Activated CD8-positive, alpha-beta T cell treated with anti-CD3 and anti-CD28 coated beads for 36 hours (primary cell): ENCODE measurements around the gene SEPTIN10. TPM values are rescaled to one million over a fixed set of nuclear protein-coding genes. Genes with fewer than 3 reads are reported as not detected.

Experiments
- ATAC-seq: fragments of 200-7000 bp; cut with Tn5 transposase; one replicate; pipeline ENCODE4 v1.10.0; 2021; ENCODE audit warnings: mild to moderate bottlenecking, moderate library complexity
- CTCF ChIA-PET: fragments of 350-600 bp; sonication (Branson Sonifier 250); formaldehyde crosslinking; loops from one replicate; lab custom pipeline; 2021; ENCODE audit warnings: antibody characterized with exemption; lab: Charles Lee
- POLR2A ChIA-PET: fragments of 350-600 bp; sonication (Branson Sonifier 250); formaldehyde crosslinking; loops from one replicate; lab custom pipeline; 2021; ENCODE audit warnings: antibody characterized with exemption; lab: Charles Lee
- DNase-seq: peaks from one replicate; pipeline ENCODE4 v3.0.0-alpha.2; 2020
- H3K27ac Mint-ChIP-seq: one replicate; pipeline ENCODE4 v1.8.0; 2021; ENCODE audit warnings: mild to moderate bottlenecking, mixed read lengths
- H3K27me3 Mint-ChIP-seq: one replicate; pipeline ENCODE4 v1.8.0; 2021; ENCODE audit warnings: mixed read lengths
- H3K36me3 Mint-ChIP-seq: one replicate; pipeline ENCODE4 v1.8.0; 2021; ENCODE audit warnings: low read depth, mixed read lengths
- H3K4me1 Mint-ChIP-seq: one replicate; pipeline ENCODE4 v1.8.0; 2021; ENCODE audit warnings: low read depth, mixed read lengths
- H3K4me3 Mint-ChIP-seq: one replicate; pipeline ENCODE4 v1.8.0; 2021; ENCODE audit warnings: mild to moderate bottlenecking, moderate library complexity, mixed read lengths
- H3K9me3 Mint-ChIP-seq: one replicate; pipeline ENCODE4 v1.8.0; 2021; ENCODE audit warnings: mixed read lengths
- intact Hi-C: fragments of 100-400 bp; cut with micrococcal nuclease; formaldehyde crosslinking; loops from one replicate; pipeline ENCODE4 v1.10.0; 2022
- total RNA-seq, 2 experiments: library from RNA; stranded (reverse); gene quantifications; one replicate each; pipeline ENCODE4 v1.2.3, GENCODE V29; 2021
- TF ChIP-seq, protein P1 (sequence below): fragments of 200-600 bp; IDR thresholded peaks from one replicate; pipeline ENCODE4 v1.8.0; 2022; ENCODE audit warnings: antibody characterized with exemption, mild to moderate bottlenecking

SEPTIN10 gene
- total RNA-seq, 2 experiments from 2014 or later: 0.49 to 0.86 TPM

DNA sequence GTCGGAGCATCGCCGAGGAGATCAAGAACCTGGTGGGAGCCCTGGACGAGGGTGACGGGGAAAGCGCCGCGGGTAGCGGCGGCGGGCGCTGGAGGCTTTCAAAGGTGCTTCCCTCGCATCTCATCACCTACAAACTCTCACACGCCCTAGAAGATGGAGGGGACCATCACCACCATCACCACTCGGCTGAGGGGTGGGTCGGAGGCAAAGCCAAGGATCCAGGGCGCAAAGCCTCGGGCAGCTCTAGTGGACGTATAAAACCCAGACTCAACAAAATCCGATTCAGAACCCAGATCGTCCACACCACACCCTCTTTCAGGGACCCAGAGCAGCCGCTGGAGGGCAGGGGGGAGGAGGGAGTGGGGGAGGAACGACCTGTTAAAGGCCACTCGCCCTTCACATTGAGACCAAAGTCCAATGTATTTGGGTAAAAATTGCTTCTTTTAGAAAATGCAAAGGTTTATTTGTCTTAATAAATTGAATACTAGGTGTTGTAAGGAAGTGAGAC, 1.9 kb upstream of the SEPTIN10 start:
- peaks cover 8% of the 10 kb centered on the region for H3K4me1 Mint-ChIP-seq
- H3K27me3 Mint-ChIP-seq: peaks cover 60% of the 10 kb centered on the region
- no peak overlapping the region for H3K27ac Mint-ChIP-seq
- POLR2A ChIA-PET: no interaction called here
- H3K4me3 Mint-ChIP-seq: no peak overlapping the region
- CTCF ChIA-PET: no interaction called here
- peaks cover 2% of the 10 kb centered on the region for H3K36me3 Mint-ChIP-seq
- no peak for DNase-seq
- TF ChIP-seq, protein P1, sequence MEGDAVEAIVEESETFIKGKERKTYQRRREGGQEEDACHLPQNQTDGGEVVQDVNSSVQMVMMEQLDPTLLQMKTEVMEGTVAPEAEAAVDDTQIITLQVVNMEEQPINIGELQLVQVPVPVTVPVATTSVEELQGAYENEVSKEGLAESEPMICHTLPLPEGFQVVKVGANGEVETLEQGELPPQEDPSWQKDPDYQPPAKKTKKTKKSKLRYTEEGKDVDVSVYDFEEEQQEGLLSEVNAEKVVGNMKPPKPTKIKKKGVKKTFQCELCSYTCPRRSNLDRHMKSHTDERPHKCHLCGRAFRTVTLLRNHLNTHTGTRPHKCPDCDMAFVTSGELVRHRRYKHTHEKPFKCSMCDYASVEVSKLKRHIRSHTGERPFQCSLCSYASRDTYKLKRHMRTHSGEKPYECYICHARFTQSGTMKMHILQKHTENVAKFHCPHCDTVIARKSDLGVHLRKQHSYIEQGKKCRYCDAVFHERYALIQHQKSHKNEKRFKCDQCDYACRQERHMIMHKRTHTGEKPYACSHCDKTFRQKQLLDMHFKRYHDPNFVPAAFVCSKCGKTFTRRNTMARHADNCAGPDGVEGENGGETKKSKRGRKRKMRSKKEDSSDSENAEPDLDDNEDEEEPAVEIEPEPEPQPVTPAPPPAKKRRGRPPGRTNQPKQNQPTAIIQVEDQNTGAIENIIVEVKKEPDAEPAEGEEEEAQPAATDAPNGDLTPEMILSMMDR: no peak
- H3K9me3 Mint-ChIP-seq: peaks cover 2% of the 10 kb centered on the region
- no peak for ATAC-seq
- intact Hi-C loops: no loop called here

DNA sequence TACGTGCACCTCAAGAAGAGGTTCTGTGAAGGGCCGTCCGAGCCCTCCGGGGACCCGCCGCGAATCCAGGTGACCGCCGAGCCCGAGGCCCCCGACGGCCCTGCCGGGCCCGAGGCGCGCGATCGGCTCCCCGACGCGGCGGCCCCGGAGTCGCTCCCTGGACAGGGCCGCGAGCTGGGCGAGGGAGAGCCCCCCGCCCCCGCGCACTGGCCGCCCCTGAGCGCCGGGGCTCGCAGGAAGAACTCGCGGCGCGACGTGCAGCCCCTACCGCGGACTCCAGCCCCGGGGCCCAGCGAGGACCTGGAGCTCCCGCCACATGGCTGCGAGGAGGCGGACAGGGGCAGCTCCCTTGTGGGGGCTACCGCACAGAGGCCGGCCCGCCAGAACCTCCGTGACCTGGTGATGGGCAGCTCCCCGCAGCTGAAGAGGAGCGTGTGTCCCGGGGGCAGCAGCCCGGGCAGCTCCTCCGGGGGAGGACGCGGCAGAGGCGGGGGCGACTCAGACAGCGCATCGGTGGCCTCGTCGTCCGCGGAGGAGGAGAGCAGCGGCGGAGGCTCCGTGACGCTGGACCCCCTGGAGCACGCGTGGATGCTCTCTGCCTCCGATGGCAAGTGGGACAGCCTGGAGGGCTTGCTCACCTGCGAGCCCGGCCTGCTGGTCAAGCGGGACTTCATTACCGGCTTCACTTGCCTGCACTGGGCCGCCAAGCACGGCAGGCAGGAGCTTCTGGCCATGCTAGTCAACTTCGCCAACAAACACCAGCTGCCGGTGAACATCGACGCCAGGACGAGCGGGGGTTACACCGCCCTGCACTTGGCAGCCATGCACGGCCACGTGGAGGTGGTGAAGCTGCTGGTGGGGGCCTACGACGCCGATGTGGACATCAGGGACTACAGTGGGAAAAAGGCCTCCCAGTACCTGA, 1.2 kb upstream of the SEPTIN10 start:
- ChIA-PET POLR2A (no interaction called here), CTCF (no interaction called here)
- H3K36me3 Mint-ChIP-seq: peaks cover 2% of the 10 kb centered on the region
- ATAC-seq (no peak), DNase-seq (no peak)
- no peak overlapping the region for H3K4me3 Mint-ChIP-seq
- peaks cover 2% of the 10 kb centered on the region for H3K9me3 Mint-ChIP-seq
- TF ChIP-seq, protein P1: no peak
- H3K27ac Mint-ChIP-seq: no peak overlapping the region
- intact Hi-C loops: no loop called here
- peaks cover 8% of the 10 kb centered on the region for H3K4me1 Mint-ChIP-seq
- H3K27me3 Mint-ChIP-seq: peaks cover 62% of the 10 kb centered on the region

DNA sequence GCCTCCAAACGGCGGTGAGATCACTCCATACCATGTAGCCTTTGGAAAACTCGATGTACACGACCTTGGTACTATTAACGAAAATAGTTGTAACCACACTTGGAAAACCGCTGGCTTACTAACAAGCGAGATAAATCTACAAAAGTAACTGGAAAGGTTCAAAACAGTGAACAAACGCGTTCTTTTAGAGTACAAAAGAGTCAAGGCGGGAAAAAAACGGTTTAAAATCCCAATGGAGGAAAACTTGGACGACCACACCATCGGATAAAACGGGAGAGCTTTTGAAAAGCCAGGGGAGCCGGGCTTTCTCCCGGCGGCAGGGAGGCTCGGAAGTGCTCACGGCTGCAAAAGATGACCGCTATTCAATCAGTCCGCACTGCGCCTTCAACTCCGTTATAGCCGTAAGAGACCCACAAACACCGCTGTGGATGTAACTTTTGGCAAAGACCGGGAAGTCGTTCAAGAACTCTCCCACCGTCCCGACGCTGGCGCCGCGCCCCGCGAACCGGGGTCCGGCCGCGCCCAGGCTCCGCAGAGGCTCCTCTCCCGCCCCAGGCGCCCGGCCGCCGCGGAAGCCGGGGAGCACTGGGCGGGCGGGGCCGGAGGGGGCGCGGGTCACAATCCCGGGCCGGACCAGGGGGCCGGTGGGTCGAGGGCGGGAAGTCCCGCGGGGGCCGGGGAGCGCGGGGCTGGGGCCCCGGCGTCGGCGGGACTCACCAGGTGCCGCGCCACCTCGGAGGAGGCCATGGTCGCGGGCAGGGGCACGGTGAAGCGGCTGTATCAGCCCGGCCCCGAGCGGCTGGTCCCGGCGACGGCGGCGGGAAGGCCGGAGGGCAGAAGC, 465 bp downstream of the SEPTIN10 start:
- H3K4me1 Mint-ChIP-seq: peaks cover 14% of the 10 kb centered on the region
- TF ChIP-seq, protein P1: no peak
- no peak overlapping the region for H3K27ac Mint-ChIP-seq
- peaks cover 2% of the 10 kb centered on the region for H3K36me3 Mint-ChIP-seq
- ATAC-seq: no peak
- no peak for DNase-seq
- intact Hi-C loops: no loop called here
- H3K4me3 Mint-ChIP-seq: peak overlapping the region; percentile 65
- CTCF ChIA-PET: interaction anchor here (1.4 kb wide), 1 partner anchor 12 kb away, joined by 4 read pairs; no protein-coding TSS in a partner anchor
- peaks cover 6% of the 10 kb centered on the region for H3K9me3 Mint-ChIP-seq
- peaks cover 63% of the 10 kb centered on the region for H3K27me3 Mint-ChIP-seq
- POLR2A ChIA-PET: no interaction called here

DNA sequence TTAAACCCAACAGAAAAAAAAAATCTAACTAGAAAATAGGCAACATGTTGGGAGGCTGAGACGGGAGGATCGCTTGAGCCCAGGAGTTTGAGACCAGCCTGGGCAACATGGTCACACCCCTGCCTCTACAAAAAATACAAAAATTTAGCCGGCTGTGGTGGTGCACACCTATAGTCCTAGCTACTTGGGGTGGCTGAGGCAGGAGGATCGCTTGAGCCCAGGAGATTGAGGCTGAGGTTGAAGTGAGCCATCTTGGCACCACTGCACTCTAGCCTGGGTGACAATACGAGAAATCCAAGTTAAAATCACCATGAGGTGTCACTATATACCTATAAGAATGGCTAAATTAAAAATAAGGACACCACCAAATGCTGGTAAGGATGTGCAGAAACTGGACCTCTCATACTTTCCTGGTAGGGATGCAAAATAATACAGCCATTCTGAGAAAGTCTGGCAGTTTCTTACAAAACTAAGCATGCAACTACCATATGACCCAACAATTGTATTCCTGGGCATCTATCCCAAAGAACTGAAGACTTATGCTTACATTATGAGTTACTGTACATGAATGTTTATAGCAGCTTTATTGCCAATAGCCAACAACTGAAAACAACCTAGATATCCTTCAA, 2.2 kb downstream of the SEPTIN10 start:
- ChIA-PET POLR2A (no interaction called here), CTCF (interaction anchor here (1.4 kb wide), 1 partner anchor 10 kb away, joined by 4 read pairs; no protein-coding TSS in a partner anchor)
- Mint-ChIP-seq H3K9me3 (peaks cover 6% of the 10 kb centered on the region), H3K4me1 (peaks cover 14% of the 10 kb centered on the region), H3K36me3 (peaks cover 2% of the 10 kb centered on the region), H3K27ac (no peak overlapping the region), H3K4me3 (no peak overlapping the region), H3K27me3 (peaks cover 59% of the 10 kb centered on the region)
- no peak for ATAC-seq
- no peak for DNase-seq
- intact Hi-C loops: no loop called here
- TF ChIP-seq, protein P1: no peak
